NCI-H1417 (cell line): ENCODE results near the gene PRR30.

Experiments used
- DNase-seq, 3 experiments: peaks; one replicate each; lab custom pipeline; 2025; lab: John Stamatoyannopoulos, UW

Gene PRR30

DNA sequence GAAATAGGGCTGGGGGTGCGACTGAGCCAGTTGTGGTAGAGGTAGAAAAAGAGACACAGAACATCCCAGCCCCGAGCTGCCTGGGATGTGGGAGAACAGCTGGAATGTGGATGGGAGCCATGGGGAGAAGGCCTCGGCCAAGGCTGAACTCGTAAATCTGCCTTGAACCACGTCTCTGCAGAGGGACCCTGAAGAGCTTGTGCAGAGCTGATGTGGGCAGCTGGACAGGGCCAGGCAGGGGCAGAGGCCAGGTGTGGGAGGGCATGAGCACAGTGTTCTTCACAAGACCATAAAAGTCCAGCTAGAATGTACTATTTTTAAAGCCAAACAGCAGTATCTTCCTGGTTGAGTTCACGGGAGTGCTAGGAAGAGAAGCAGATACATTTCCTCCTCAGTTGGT, 15.3 kb upstream of the PRR30 start:
- DNase-seq: no peak

GRCh38 chr2:27152796-27153464, 13.7 kb upstream of the PRR30 start:
- peak; percentile 55 to 72 (median 68) for DNase-seq

DNA sequence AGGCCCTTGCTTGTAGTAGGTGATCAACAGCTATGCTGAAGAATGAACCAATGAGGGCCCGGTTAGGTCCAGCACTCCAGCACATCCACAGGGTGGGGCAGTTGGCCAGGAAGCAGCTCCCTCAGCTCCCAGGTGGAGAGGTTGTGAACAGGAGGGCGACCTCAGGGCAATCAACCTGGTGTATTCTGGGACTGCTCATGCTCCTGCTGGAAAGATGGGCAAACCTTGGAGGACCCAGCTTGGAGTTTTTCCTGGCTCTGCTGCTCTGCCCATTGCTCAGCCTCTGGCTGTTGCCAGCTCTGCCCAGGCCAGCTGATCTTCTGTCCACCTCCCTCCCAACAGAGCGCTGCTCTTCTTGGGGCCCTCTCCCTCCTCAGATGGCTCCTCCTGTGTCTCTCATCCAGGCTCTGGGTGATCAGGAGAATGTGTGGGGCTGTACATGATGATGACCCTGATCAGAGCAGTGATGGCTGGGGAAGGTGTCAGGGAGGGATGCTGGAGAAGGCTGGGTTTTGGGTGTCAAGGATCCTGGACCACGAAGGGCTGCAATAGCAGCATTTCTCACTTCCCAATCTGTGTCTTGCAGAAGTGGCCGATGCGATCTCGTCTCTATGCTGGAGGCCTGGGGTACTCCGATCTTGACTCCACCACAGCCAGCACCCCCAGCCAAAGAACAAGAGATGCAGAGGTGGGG, 13.0 kb upstream of the PRR30 start:
- DNase-seq: peak in 2 of 3 experiments; percentile 10 to 12

DNA sequence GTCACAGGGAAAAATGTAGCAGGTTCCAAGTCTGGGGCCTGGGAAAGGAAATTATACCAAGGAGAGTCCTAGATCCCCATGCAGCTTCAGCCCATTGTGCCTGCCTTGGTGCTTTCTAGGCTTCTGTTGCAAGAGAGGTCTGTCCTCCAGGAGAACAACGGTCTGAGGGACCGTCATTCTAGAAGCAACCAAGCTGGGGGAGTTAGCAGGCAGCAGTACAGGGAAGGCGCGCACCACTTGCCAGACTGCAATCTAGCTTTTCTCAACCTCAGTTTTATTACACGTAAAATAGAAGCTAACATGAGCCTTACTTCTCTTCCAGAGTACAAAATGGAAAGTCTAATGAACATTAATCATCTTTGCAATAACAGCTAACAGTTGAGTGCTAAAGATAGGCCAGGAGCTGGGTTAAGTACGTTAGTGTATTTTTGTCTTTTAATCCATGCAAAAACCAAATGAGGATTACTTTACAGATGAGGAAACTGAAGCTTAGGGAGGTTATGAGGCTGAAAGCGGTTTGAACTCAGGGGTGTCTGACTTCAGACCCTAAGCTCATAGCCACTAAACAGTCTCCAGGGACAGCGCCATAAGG, 11.5 kb upstream of the PRR30 start:
- no peak for DNase-seq

DNA sequence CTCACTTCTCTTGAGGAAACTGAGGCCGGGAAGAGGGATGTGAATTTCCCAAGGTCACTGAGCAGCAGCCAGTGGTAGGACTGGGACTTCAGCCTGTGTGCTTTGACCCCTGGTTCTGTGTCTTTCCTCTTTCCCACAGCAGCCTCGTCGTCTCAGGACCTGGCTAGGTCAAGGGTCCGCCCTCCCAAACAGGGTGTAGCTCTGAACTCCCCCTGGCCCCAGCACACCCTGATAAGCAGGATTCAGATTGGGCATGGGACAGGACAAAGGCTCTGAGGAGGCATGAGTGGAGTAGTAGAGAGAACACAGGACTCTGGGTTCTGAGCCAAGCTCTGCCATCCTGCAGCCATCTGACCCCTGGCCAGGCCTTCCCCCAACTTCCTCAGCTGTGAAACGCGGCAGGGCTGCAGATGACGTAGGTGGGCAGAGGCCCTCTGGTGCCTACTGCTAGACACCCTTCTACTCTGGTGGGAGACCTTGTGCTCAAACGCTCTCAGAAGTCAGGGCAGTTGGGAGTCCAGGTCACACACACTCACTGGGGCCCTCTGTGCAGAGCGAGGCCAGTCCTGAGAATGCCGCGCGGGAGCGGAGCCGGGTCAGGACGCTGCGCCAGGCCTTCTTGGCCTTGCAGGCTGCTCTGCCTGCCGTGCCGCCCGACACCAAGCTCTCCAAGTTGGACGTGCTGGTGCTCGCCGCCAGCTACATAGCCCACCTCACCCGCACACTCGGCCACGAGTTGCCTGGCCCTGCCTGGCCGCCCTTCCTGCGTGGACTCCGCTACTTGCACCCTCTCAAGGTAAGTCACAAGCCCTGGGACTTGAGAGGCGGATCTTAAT, 10.6 kb upstream of the PRR30 start:
- DNase-seq: no peak

DNA sequence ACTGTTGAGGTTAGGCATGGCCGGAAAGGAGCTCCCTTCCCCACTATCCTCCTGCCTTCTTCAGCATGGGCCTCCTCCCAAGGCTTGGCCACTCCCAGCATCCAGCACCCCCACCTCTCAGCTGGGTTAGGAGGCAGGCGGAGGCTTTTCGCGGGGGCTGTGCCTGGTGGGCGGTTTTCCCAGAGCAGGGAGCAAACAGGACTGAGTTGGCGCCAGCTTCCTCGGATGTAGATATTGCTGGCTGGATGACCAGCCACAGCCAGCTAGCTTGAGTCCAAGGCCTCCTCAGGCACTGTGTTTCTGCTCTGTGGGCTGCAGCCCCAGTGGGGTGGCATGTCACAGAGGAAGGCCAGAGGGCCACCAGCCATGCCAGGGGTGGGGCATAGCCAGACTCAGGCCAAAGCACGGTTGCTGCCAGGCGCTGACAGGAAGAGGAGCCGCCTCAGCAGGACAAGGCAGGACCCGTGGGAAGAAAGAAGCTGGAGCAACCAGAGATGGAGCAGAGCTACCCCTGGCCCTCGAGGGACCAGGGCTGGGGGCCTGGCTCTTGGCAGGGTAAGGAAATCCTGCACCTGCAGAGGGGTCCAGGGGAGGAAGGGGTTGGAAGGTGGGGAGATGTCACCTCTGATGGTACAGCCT, 9.7 kb upstream of the PRR30 start, which contains the start of gene TCF23:
Gene TCF23, plus strand, starts transcription at position 204 of the 639 bp plus-strand sequence. Its CDS starts 130 bp downstream, at position 334.
- no peak for DNase-seq

- DNase-seq: no peak
Observed at GRCh38 chr2:27147935-27148334, 8.7 kb upstream of the PRR30 start.

DNA sequence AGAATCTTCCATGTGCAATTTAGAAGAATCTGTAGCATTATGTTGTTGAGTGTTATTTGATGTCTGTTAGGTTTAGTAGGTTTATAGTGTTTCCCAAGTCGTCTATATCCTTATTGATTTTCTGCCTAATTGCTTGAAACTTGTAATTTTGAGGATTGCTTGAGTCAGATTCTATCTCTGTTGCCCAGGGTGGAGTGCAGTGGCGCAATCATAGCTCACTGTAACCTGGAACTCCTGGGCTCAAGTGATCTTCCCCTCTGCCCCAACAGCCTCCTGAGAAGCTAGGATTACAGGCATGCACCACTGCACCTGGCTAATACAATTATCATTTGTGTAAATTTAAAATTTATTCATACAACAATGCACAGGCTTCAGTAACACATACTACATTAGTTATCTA, 6.5 kb upstream of the PRR30 start:
- no peak for DNase-seq

DNA sequence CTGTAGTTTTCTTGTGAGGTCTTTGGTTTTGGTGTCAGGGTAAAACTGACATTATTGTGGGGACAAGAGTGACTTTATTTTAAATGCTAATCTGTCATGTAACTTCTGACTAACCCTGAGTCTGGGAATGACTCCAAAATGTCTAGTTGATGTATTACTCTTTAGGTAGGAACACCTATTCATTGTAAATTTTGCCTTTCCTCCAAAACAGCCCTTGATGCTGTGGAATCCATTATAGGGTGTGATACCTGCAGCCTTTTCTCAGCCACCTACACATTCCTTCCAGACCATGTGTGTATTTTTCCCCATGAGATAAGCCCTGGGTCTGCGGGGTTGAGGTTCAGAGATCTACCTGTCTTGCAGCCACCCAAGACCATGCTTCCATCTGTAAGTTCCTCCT, 4.1 kb upstream of the PRR30 start:
- no peak for DNase-seq

DNA sequence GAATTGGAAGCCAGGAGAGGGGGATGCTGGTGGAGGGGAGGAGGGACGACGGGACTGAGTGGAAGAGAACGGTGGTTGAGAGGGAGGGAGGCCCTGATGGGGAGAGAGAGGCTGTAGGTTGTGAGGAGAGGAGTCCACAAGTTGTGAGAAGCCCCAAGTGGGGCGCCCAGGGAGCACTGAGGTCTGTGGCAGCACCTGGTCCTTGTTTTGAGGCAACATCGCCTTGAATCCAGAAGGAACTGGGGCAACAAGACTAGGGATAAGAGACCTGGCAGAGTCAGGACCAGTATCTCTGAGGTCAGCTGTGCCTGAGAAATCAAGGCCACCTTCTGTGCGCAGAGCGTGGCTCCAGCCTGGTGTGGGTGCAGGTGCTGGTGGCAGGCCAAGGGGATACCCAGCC, 1.1 kb downstream of the PRR30 start:
- no peak for DNase-seq

- no peak for DNase-seq
Observed at GRCh38 chr2:27137322-27137935, 1.8 kb downstream of the PRR30 start.

DNA sequence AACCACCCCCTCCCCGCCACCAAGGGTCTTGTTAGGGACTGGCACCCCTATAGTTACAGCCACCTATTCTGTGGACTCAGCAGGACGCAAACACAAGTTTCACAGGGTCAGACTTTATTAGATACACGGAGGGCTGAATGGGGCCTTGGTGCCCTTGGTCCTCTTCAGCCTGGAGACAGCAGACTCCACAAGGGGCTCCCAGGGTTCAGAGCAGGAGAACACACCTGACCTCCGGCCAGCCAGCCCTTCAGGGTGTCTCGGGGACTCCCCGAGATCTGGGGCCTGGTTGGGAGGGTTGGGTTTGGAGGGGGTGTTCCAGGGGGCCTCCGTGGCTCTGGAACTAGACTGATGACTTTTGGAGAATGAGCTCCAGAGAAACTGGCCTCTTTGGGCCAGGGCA, 2.5 kb downstream of the PRR30 start:
- no peak for DNase-seq

GRCh38 chr2:27135478-27135955, 3.7 kb downstream of the PRR30 start:
- no peak for DNase-seq

DNA sequence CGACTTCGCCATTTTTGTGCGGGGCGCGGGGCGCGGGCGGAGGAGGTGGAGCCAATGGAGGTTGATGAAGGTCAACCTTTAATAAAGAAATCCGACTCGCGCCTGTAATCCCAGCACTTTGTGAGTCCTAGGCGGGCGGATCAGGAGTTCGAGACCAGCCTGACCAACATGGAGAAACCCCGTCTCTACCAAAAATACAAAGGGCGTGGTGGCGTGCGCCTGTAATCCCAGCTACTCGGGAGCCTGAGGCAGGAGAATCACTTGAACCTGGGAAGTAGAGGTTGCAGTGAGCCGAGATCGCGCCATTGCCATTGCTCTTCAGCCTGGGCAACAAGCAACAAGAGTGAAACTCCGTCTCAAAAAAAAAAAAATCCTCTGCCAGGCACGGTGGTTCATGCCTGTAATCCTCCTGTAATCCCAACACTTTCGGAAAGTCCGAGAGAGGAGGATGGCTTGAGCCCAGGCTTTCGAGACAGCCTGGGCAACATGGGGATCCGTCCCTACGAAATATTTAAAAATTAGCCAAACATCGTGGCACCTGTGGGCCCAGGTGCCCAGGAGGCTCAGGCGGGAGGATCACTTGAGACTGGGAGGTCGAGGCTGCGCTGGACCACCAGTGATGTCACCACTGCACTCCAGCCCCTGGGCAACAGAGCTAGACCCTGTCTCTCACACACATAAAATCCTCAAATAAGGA, 4.3 kb downstream of the PRR30 start:
- no peak for DNase-seq

GRCh38 chr2:27133905-27134780, 5.1 kb downstream of the PRR30 start, which contains the start of gene PREB:
Gene PREB, minus strand, starts transcription at chr2:27134636. Its CDS starts 215 bp downstream, at chr2:27134421.
- DNase-seq: peak; percentile 98 to 100 (median 98)

GRCh38 chr2:27133195-27133875, 5.9 kb downstream of the PRR30 start:
- DNase-seq: no peak

GRCh38 chr2:27131429-27131828, 7.8 kb downstream of the PRR30 start:
- no peak for DNase-seq

- no peak for DNase-seq
Observed at GRCh38 chr2:27130396-27130795, 8.8 kb downstream of the PRR30 start.
